NB4 (cell line): ENCODE data around the gene ZDHHC1.

Experiments used
- DNase-seq: peaks from one replicate; pipeline ENCODE4 v3.0.0; 2010; ENCODE audit warnings: low read depth
- H3K4me3 ChIP-seq: one replicate; pipeline ENCODE4 v1.5.1; 2011; ENCODE audit warnings: mild to moderate bottlenecking, low read depth, low read length, moderate library complexity
- CTCF ChIP-seq: IDR thresholded peaks from one replicate; pipeline ENCODE4 v1.5.1; 2012; ENCODE audit warnings: low read depth, low read length
- MAX ChIP-seq: IDR thresholded peaks from 2 replicates; pipeline ENCODE4 v1.6.1; 2011; ENCODE audit warnings: low read depth, low read length
- MYC ChIP-seq: IDR thresholded peaks from 2 replicates; pipeline ENCODE4 v1.6.1; 2011; ENCODE audit warnings: low read depth, low read length
- POLR2A ChIP-seq: IDR thresholded peaks from 2 replicates; pipeline ENCODE4 v1.6.1; 2011; ENCODE audit warnings: mild to moderate bottlenecking; ENCODE audit not compliant: insufficient read length; ENCODE audit errors: extremely low read depth

ZDHHC1 gene

GRCh38 chr16:67393788-67394154 is 22.5 kb downstream of the ZDHHC1 start:
- H3K4me3 ChIP-seq: no peak overlapping the region
- TF ChIP-seq POLR2A (no peak), MAX (no peak), CTCF (no peak), MYC (no peak)
- DNase-seq: no peak

GRCh38 chr16:67393111-67393787 is 23.0 kb downstream of the ZDHHC1 start, which contains the start of gene TPPP3:
Gene TPPP3, minus strand, starts transcription at chr16:67393498. Its CDS starts 2,387 bp downstream, at chr16:67391111.
- no peak within 1 kb of the TSS for H3K4me3 ChIP-seq
- TF ChIP-seq POLR2A (no peak), MAX (no peak), MYC (no peak), CTCF (no peak)
- DNase-seq: no peak

- no peak for DNase-seq
- no peak for TF ChIP-seq MAX
- no peak for TF ChIP-seq MYC
- TF ChIP-seq CTCF: no peak
- TF ChIP-seq POLR2A: no peak
- H3K4me3 ChIP-seq: no peak overlapping the region
These were observed 23.8 kb downstream of the ZDHHC1 start for GRCh38 chr16:67392301-67393059.

- H3K4me3 ChIP-seq: no peak overlapping the region
- TF ChIP-seq MAX (no peak), POLR2A (no peak), MYC (no peak)
- DNase-seq: peak; percentile 31
These were observed 24.6 kb downstream of the ZDHHC1 start for GRCh38 chr16:67391424-67392300.

- DNase-seq: no peak
- H3K4me3 ChIP-seq: no peak overlapping the region
- no peak for TF ChIP-seq MYC
- TF ChIP-seq MAX: no peak
- no peak for TF ChIP-seq POLR2A
- no peak for TF ChIP-seq CTCF
These were observed 25.4 kb downstream of the ZDHHC1 start for GRCh38 chr16:67390816-67391423.
